Activated T-cell treated with anti-CD3 and anti-CD28 coated beads for 24 hours (primary cell): ENCODE data around the gene CBX7.
A peak's percentile ranks its signal among the peaks of the same experiment; 100 is the strongest.

Experiments
- DNase-seq: peaks from one replicate; pipeline ENCODE4 v3.0.0-alpha.2; 2020; ENCODE audit warnings: low read depth

The CBX7 gene

DNA sequence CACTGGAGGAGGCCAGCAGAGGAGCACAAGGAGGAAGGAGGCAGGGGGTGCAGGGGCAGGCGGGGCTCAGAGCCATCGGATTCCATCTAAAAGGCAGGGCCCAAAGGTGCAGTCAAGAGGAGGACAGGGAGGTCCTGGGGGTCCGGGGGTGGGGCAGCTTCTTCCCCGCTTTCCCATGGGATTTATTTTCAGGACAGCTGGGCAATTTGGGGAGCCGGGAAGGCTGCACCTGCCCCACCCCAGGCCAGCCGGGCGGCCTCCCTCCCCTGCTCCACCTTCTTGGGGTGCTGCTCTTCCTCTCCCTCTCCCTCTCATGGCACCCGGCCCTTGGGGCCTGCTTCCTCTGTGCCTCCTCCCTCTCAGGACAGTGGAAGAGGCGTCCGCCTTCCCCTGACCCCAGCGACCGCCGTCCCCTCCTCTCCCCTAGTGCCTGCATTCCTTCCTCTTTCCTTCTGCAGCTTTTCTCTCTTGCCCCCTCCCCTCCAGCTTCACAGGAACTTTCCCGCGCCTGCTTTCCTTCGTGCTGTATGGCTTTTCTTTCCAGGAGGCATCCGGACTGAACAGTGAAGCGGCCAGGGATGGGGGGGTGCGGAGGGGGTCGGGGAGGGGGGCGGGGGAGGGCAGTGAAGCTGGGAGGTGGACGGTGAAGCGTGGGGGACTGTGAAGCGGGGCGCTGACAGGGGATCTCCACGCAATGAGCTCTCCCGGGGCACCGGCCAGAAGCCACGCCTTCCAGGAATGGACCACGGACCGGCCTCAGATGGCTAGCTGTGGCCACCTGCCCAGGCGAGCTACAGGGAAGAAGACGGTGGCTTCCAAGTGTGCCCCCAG is 28.5 kb downstream of the CBX7 start:
- DNase-seq: no peak

DNA sequence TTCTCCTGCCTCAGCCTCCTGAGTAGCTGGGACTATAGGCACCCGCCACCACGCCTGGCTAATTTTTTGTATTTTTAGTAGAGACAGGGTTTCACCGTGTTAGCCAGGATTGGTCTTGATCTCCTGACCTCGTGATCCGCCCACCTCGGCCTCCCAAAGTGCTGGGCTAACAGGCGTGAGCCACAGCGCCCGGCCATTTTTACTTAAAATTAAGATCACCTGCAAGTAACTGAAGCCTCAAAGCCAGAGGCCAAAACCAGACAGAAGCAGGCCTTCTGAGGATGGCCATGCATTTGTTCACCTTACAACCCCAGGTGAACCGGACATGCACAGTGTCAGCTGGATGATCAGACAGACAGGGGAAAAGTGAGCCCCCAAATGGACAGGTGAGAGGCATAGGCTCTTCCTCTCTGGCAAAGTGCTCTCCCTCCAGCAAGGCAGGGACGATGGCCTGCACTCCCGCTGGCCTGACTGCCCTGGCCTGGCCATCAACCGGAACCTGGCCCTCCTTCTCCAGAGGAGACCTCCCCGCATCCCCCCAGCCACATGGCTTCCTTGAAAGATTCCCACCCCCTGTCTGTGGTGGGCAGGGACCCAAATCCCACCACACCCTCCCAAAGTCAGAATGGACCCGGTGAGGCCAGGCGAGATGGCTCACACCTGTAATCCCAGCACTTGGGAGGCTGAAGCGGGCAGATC is 29.6 kb downstream of the CBX7 start:
- DNase-seq: no peak

DNA sequence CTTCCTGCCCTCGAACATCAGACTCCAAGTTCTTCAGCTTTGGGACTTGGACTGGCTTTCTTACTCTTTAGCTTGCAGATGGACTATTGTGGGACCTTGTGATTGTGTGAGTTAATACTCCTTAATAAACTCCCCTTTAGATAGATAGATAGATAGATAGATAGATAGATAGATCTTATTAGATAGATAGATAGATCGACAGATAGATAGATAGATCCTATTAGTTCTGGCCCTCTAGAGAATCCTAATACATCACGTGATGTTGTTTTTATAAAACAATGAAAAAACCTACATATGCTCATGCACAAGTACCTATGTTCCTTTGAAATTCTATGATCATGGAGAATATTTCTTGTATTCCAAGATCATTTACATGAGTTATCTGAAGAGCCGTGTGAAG is 31.5 kb downstream of the CBX7 start:
- no peak for DNase-seq

DNA sequence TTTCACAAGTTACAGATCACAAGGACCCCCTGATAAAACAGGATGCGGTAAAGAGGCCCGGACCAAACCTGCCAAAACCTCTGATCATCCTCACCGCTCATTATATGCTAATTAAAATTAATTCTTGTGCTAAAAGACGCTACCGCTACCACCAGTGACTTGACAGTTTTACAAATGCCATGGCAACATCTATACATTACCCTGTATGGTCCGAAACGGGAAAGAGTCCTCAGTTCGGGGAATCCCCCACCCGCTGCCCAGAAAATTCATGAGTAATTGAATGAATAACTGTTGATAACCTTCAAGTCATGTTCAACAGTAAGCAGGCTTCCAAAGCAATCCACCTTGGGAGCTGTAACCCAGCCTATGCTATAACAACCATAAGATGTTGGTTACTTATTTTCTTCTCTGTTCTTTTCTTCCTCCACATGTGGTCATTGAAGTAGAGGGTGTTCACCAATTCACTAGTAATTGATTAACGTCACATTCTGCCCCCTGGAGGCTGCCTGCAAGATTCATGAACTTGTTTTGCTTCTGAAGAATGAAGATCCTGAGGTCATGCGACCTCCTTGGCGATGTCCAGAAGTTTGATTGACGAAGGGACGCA is 34.8 kb downstream of the CBX7 start:
- peak; percentile 65 for DNase-seq

DNA sequence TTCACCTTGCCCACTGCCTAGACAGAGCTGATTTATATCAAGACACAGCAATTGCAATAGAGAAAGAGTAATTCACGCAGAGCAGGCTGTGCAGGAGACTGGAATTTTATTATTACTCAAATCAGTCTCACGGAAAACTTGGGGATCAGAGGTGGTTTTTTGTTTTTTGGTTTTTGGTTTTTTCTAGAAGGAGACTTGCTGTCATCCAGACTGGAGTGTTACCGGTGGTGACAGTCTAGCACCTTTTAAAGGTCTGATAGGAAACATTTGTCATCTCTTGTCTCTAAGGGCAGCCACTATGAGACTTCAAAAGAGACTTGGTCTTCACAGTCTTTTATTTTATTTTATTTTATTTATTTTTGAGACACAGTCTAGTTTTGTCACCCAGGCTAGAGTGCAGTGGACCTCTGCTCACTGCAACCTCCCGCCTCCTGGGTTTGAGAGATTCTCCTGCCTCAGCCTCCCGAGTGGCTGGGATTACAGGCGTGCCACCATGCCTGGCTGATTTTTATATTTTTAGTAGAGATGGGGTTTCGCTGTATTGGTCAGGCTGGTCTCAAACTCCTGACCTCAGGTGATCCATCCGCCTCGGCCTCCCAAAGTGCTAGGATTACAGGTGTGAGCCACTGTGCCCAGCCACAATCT is 36.4 kb downstream of the CBX7 start:
- no peak for DNase-seq

DNA sequence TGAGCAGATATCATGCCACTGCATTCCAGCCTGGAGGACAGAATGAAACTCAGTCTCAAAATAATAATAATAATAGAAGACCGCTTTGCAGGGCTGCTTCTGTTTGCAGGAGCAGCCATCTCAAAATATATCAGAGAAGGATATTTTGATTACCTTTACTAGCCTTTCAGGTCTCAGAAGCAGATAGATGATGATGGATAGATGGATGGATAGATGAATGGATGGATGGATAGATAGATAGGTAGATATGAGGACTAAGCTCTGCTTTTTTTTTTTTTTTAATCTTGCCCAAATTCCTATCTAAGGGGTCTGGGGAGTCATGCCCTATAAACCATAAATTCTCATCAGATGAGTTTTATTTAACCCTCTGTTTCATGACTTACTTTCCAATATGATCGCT is 36.9 kb downstream of the CBX7 start:
- no peak for DNase-seq

DNA sequence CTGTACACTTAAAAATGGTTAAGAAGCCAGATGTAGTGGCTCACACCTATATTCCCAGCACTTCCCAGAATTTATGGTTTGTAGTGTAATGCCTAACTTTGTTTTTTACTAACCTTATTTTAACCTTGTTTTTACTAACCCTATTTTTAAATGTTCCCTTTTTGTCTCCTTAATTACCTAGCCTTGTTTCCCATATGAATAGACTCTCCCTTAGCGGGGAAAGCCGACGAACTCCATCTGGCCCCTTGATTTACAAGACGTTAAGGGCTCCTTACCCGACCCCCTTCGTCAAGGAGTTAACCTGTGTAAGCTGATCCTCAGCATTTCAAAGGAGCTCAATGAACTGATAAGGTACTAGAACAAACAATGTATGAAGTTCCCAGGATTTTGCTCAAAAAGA is 38.4 kb downstream of the CBX7 start:
- no peak for DNase-seq

- no peak for DNase-seq
Observed at GRCh38 chr22:39110631-39111561, 41.6 kb downstream of the CBX7 start.

DNA sequence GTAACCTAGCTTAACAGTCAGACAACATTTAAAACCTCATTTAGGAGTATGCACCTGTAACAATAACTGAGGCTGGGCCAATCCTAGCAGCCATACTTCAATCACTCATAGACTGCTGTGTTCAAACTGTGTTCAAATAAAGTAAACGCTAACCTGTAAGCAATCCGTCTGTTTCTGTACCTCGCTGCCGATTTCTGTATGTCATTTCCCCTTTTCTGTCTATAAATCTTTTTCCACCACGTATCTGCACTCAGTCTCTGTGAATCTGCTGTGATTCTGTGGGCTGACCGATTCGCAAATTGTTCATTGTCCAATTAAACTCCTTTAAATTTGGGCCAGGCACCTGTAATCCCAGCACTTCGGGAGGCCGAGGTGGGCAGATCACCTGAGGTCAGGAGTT is 43.1 kb downstream of the CBX7 start:
- DNase-seq: no peak

- DNase-seq: no peak
Observed at GRCh38 chr22:39108487-39108886, 44.0 kb downstream of the CBX7 start.

DNA sequence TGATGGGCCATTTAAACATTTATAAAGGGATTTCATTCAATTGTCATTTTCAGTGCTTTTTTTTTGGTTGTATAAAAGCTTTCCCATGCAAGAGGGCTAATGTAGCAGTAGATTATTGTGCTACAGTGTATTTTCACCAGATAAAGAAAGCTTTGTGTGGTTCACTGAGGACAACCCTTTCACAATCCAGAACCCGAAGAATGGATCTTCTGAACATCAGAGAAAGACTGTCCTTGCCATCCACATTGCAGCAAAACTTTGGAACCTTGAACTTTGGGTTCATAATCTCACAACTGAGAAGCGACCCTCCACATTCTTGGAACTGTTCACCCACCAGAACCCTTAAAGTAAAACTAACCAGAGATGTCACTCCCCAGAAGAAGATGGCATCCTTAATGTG is 46.2 kb downstream of the CBX7 start:
- DNase-seq: no peak

GRCh38 chr22:39103431-39103830 is 49.0 kb downstream of the CBX7 start:
- DNase-seq: no peak

DNA sequence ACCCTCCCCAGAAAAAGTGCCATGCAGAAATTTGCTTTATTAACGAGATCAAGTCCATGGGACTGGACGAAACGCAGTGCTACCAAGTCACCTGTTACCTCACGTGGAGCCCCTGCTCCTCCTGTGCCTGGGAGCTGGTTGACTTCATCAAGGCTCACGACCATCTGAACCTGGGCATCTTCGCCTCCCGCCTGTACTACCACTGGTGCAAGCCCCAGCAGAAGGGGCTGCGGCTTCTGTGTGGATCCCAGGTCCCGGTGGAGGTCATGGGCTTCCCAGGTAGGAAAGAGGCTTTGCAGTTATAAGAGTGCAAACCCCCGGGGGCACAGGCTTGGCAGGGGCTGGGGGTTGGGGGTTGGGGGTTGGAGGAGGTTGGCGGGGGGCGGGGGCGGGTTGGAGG is 51.3 kb downstream of the CBX7 start:
- no peak for DNase-seq

GRCh38 chr22:39098576-39098975 is 53.9 kb downstream of the CBX7 start:
- no peak for DNase-seq

- no peak for DNase-seq
Observed at GRCh38 chr22:39098026-39098425, 54.5 kb downstream of the CBX7 start.

GRCh38 chr22:39097098-39098020 is 55.1 kb downstream of the CBX7 start, which contains the start of gene APOBEC3H:
Gene APOBEC3H, plus strand, starts transcription at chr22:39097244. Its CDS starts 3,035 bp downstream, at chr22:39100279.
- no peak for DNase-seq

- DNase-seq: no peak
Observed at GRCh38 chr22:39095971-39096370, 56.5 kb downstream of the CBX7 start.

DNA sequence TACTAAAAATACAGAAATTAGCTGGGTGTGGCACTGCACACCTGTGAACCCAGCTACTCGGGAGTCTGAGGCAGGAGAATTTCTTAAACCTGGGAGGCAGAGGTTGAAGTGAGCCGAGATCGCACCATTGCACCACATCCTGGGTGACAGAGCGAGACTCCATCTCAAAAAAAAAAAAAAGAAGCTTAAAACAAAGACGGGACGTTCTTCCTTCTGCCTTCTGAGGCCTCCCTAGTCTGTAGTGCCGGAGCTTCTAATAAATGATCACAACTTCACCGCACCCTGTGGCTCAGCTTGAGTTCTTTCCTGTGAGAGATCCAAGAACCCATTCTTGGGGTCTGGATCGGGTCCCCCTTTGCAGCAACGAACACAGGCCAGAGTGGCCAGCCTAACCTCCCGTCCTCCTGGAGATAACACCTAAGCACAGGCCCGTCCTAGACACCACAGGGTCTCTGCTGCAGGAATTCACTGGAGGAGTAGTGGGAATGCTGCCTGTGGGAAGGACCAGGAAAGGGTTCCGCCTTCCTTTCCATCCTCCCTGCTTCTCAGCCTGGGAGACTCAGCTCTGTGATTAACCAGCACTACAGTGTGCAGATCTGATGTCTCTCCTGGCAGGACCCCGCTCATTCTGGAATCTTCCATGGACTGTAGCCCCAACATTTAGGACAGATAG is 57.6 kb downstream of the CBX7 start:
- no peak for DNase-seq

GRCh38 chr22:39092111-39092862 is 60.2 kb downstream of the CBX7 start:
- no peak for DNase-seq
